Neuron (in vitro differentiated cells): Measurements from ENCODE around the gene JDP2.

Source experiments
- H2AFZ ChIP-seq: one replicate; pipeline ENCODE4 v1.6.1; 2013; ENCODE audit warnings: low read depth, mild to moderate bottlenecking, inconsistent platforms, low read length, moderate library complexity
- H3K27me3 ChIP-seq: one replicate; pipeline ENCODE4 v1.6.1; 2013; ENCODE audit warnings: low read length; ENCODE audit not compliant: insufficient read depth
- H3K36me3 ChIP-seq: one replicate; pipeline ENCODE4 v1.6.1; 2013; ENCODE audit warnings: low read length; ENCODE audit not compliant: insufficient read depth
- H3K4me1 ChIP-seq: one replicate; pipeline ENCODE4 v1.6.1; 2013; ENCODE audit warnings: low read length; ENCODE audit not compliant: insufficient read depth
- H3K4me3 ChIP-seq: 2 replicates; pipeline ENCODE4 v1.5.1; 2013; ENCODE audit warnings: mild to moderate bottlenecking, low read length, moderate library complexity
- H3K9me3 ChIP-seq: one replicate; pipeline ENCODE4 v1.6.1; 2013; ENCODE audit warnings: low read length

JDP2 gene

DNA sequence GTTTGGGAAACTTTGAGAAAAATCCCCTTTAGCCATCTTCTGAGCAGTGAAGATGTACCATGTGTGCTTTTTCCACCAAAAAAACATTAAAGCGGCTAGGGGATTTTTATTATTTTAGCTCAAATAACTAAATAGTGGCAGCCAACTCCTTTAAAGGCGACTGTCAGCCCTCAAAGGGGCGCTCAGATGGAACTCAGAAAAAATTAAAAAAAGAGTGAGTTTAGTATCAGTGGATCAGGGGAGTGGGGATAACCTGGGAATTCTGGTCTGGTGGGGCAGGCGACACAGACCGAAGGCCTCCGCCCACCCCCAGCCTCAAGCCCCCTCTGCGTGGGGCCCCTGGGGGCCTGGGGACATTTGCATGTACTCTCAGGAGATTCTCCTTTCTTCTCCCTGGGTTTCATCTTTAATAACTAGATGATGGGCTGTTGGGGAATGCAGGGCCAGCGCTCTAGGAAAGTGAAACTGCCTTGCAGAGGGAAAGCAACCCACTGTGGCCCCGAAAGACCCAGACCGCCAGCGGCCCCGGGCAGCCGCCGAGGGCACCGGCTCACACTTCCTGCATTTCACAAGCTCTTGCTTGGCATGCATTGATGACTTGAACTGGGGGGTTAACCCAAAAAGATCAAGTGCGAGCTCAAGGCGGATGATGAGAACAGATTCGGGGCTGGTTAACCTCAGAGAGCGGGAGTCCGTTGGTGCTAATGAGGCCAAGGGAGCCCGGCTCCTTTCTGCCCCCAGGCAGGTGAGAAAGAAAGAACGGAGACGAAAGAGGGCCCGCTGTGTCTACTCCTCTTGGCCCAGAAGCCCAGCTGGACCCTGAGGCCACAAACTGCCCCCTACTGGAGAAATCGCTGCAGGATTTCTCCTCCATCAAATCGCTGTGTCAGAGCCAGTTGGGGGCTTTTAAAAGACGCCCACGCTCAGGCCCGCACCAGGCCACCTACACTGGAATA lies 87.1 kb downstream of the JDP2 start:
- H3K9me3 ChIP-seq = no peaks in the 10 kb centered on the region
- peaks cover 14% of the 10 kb centered on the region for H3K27me3 ChIP-seq
- no peaks in the 10 kb centered on the region for H3K36me3 ChIP-seq
- H2AFZ ChIP-seq = no peak overlapping the region
- no peaks in the 10 kb centered on the region for H3K4me1 ChIP-seq
- H3K4me3 ChIP-seq = no peak overlapping the region

GRCh38 chr14:75515629-75515996 lies 87.8 kb downstream of the JDP2 start:
- Histone ChIP-seq H3K4me1 (no peaks in the 10 kb centered on the region), H3K27me3 (peaks cover 14% of the 10 kb centered on the region), H3K9me3 (no peaks in the 10 kb centered on the region), H3K36me3 (no peaks in the 10 kb centered on the region), H3K4me3 (no peak overlapping the region), H2AFZ (no peak overlapping the region)

DNA sequence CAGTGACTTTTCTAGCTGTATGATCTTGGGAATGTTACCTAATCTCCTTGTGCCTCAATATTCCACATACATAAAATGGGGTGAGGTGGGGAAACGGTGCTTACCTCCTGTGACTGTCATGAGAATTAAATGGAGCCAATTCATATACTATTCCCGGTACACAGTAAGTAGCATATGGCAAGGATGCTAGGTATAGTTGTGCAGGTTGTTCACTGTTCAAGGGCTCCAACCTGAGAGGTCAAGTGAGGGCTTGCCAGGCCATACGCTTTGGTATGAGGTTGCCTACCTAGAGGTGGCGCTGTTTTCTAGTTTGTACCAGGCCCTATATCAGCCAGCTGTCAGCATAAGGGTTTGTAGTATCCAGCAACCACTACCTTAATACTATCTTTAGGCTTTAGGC lies 90.8 kb downstream of the JDP2 start:
- no peaks in the 10 kb centered on the region for H3K36me3 ChIP-seq
- no peaks in the 10 kb centered on the region for H3K9me3 ChIP-seq

DNA sequence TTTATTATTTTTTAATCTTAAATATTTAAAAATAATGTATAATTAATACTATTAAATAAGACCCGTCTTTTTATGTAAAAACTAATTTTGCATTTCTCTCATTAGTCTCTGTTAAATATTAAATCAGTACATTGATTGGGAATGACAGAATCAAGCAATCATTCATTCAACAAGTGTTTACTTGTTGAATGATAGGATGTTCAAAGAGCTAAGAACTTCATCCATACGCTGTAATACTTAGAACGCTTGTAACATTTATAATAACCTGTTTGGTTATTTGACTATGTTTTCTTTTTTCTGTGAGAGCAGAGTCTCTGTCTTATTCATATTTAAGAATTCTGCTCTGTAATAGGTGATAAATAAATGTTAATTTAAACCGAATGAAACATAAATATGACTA lies 91.6 kb downstream of the JDP2 start:
- Histone ChIP-seq H3K9me3 (no peaks in the 10 kb centered on the region), H2AFZ (no peak overlapping the region), H3K4me3 (no peak overlapping the region), H3K4me1 (peaks cover 6% of the 10 kb centered on the region), H3K36me3 (no peaks in the 10 kb centered on the region), H3K27me3 (peaks cover 14% of the 10 kb centered on the region)

More for the DNA sequence above, 90.8 kb downstream of the JDP2 start:
- no peak overlapping the region for H3K4me3 ChIP-seq
- H2AFZ ChIP-seq = no peak overlapping the region
- peaks cover 14% of the 10 kb centered on the region for H3K27me3 ChIP-seq
- H3K4me1 ChIP-seq = peaks cover 6% of the 10 kb centered on the region

- peaks cover 6% of the 10 kb centered on the region for H3K4me1 ChIP-seq
- no peaks in the 10 kb centered on the region for H3K9me3 ChIP-seq
- H2AFZ ChIP-seq = no peak overlapping the region
- peaks cover 12% of the 10 kb centered on the region for H3K27me3 ChIP-seq
- H3K4me3 ChIP-seq = no peak overlapping the region
- no peaks in the 10 kb centered on the region for H3K36me3 ChIP-seq
Measured at GRCh38 chr14:75519826-75520728, 92.3 kb downstream of the JDP2 start.

GRCh38 chr14:75520852-75521251 lies 93.0 kb downstream of the JDP2 start:
- Histone ChIP-seq H3K27me3 (peaks cover 5% of the 10 kb centered on the region), H3K9me3 (no peaks in the 10 kb centered on the region), H3K4me3 (no peak overlapping the region), H3K36me3 (no peaks in the 10 kb centered on the region), H3K4me1 (peaks cover 6% of the 10 kb centered on the region), H2AFZ (no peak overlapping the region)

DNA sequence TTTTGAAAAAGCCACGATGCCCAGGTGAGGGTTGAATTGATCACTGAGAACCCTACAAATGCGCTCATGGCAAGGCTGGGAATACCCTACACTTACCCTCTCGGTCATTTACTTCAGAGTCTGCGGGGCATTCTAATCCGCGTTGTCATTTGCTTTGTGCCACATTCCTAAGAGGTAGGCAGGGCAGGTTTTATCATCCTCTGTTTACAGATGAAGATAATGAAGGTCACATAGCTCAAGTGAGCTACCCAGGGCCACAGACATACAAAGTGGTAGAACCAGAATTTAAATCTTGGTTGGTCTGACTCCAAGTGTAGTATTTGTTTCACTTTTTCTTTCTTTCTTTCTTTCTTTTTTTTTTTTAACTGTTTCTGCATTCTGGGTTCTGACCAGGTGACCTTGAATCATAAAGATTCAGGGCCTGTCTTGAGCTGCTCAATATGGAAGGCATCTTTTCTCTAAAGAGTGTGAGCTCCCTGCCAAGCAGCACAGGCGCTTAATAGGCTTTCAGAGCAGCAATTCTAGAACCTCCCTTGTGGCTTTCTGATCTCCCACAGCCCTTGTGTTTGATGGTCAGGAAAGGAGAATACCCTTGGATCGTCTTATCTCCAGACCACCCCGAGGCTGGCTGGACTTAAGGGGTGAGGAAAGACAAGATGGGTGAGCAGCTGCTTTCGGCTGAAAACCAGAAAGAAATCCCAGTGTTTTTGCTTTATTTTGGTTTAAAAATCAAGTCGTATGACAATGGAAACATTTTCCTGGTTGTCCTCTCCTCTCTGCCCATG lies 93.8 kb downstream of the JDP2 start:
- Histone ChIP-seq H3K36me3 (no peaks in the 10 kb centered on the region), H3K27me3 (peaks cover 1% of the 10 kb centered on the region), H3K4me3 (no peak overlapping the region), H3K9me3 (no peaks in the 10 kb centered on the region), H2AFZ (no peak overlapping the region), H3K4me1 (peaks cover 6% of the 10 kb centered on the region)

- Histone ChIP-seq H3K27me3 (no peaks in the 10 kb centered on the region), H3K4me1 (peaks cover 6% of the 10 kb centered on the region), H3K36me3 (no peaks in the 10 kb centered on the region), H2AFZ (no peak within 1 kb of the TSS), H3K9me3 (no peaks in the 10 kb centered on the region), H3K4me3 (no peak within 1 kb of the TSS)
Measured at GRCh38 chr14:75522224-75522982, 94.6 kb downstream of the JDP2 start, which contains the start of gene BATF. Gene BATF (plus strand): TSS chr14:75522469. CDS start chr14:75522683, 214 bp downstream.

GRCh38 chr14:75522983-75523318 lies 95.1 kb downstream of the JDP2 start:
- Histone ChIP-seq H3K36me3 (no peaks in the 10 kb centered on the region), H3K4me1 (peaks cover 6% of the 10 kb centered on the region), H3K9me3 (no peaks in the 10 kb centered on the region), H3K27me3 (no peaks in the 10 kb centered on the region), H3K4me3 (no peak overlapping the region), H2AFZ (no peak overlapping the region)
